22Rv1 (cell line): ENCODE data around the gene SEPTIN1.

Experiments
- H3K27ac ChIP-seq: fragments of 450-650 bp; 2 replicates; pipeline ENCODE4 v1.5.1; 2017
- ZFX ChIP-seq: fragments of 450-650 bp; IDR thresholded peaks from 2 replicates; pipeline ENCODE4 v1.6.1; 2017; ENCODE audit warnings: antibody characterized with exemption, borderline replicate concordance
- TF ChIP-seq, protein P1 (sequence below): fragments of 450-650 bp; IDR thresholded peaks from 2 replicates; pipeline ENCODE4 v1.5.1; 2017; ENCODE audit warnings: mild to moderate bottlenecking

The SEPTIN1 gene

DNA sequence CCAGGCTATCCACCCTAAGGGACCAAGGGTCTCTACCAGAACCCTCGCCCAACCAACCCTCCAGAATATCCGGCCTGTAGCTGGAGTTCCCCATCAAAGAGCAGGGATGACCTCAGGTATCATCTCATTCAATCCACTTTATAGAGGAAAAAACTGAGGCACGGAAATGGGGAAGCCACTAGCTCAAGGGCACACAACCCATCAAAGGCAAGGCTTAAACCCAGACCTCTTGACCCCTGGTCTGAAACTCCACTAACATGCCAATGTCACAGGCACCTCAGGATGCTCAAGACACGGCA is 13.6 kb downstream of the SEPTIN1 start:
- peak overlapping the region; percentile 89 for H3K27ac ChIP-seq
- no peak for TF ChIP-seq ZFX
- TF ChIP-seq, protein P1, sequence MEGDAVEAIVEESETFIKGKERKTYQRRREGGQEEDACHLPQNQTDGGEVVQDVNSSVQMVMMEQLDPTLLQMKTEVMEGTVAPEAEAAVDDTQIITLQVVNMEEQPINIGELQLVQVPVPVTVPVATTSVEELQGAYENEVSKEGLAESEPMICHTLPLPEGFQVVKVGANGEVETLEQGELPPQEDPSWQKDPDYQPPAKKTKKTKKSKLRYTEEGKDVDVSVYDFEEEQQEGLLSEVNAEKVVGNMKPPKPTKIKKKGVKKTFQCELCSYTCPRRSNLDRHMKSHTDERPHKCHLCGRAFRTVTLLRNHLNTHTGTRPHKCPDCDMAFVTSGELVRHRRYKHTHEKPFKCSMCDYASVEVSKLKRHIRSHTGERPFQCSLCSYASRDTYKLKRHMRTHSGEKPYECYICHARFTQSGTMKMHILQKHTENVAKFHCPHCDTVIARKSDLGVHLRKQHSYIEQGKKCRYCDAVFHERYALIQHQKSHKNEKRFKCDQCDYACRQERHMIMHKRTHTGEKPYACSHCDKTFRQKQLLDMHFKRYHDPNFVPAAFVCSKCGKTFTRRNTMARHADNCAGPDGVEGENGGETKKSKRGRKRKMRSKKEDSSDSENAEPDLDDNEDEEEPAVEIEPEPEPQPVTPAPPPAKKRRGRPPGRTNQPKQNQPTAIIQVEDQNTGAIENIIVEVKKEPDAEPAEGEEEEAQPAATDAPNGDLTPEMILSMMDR: no peak

DNA sequence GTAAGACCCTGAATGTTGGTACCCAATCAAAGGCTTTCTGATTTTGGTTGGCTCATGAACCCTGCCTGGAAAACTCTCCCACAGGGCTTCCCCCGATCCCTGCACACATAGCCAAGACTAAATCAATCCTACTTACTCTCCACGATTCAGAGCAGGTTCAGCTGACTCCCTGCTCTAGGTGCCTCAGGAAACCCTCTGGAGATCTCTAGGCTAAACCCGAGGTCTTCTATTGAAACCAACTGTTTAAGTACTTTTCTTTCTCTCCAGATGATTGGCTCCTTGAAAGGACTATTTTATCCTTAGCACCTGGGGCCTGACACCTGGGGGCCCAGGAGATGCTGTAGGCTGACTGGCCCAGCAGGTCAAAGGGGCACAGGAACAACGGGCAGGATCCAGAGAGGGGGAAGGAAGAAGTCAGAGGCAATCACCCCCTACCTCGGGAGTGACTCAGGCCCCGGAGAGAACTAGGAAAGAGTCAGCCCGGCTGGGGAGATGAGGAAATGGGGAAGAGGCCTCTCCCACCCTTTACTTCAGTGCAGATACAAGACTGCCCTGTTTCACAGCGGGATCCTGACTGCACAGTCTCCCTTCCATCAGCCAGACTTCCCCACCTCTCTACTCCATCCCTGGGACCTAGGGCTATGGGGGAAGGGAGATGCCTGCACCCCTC is 14.1 kb downstream of the SEPTIN1 start:
- H3K27ac ChIP-seq: peak overlapping the region; percentile 89

DNA sequence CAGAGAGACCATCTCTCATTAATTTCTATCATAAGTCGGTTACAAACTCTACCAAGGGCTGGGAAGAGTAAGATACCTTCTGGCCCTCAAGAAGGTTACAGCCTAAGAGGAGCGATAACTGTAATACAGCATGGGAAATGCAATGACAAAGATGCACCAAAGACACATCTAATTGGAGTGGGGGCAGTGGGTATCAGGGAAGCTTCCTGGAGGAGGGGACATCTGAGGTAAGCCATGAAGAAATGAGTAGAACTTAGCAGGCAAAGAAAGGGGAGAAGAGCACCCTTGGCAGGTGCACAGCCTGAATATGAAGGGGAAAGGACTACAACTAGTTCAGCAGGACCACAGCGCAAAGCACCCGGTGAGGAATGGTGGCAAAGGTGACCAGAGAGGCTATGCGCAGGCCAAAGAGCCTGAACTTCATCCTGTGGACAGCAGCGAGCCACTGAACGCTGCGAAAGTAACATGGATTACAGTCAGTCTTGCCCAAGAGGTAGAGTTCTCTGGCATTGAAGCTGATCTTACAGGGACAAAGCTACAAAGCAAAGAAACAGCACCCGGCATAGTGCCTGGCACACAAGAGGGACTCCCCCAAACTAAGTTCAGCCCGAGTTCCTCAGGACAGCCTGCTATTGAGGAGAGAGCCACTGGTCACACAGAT is 14.9 kb downstream of the SEPTIN1 start:
- H3K27ac ChIP-seq: peak overlapping the region; percentile 22
- TF ChIP-seq, protein P1: no peak
- no peak for TF ChIP-seq ZFX

More for the DNA sequence above, 14.1 kb downstream of the SEPTIN1 start:
- TF ChIP-seq, protein P1: no peak
- TF ChIP-seq ZFX: no peak

DNA sequence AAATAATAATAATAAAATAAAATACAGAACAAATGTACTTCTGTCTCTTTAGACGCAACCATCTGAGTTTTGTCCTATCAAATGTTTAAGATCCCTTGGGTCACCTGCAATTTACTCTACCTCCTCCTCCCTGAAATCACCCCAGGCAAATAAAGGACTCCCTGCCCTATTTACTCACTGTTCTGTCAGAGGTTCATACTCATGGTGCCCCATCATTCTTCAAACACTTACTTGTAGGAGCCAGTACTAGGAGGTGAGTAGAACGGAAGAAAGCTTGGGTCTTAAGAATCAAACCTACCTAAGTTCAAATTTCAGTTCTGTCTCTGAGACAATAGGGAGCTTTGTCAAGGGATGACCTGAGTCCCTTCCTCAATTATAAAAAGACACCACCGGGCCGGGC is 15.8 kb downstream of the SEPTIN1 start:
- TF ChIP-seq, protein P1: no peak
- TF ChIP-seq ZFX: no peak
- H3K27ac ChIP-seq: peak overlapping the region; percentile 22; the same call in 1 of the 2 replicates

- TF ChIP-seq ZFX: no peak
- TF ChIP-seq, protein P1: no peak
- no peak overlapping the region for H3K27ac ChIP-seq
Measured at GRCh38 chr16:30365200-30365599, 17.2 kb downstream of the SEPTIN1 start.

DNA sequence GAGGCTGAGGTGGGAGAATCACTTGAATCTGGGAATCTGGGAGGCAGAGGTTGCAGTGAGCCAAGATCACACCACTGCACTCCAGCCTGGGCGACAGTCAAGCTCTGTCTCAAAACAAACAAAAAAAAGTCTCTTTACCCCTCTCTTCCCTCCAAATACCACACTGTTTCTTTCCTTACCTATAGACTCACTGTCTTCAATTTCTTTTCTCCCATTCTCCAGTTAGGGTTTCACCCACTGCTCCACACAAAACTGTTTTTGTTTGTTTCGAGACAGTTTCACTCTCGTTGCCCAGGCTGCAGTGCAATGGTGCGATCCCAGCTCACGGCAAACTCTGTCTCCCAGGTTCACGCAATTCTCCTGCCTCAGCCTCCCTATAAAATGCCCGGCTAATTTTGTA is 21.2 kb downstream of the SEPTIN1 start:
- TF ChIP-seq, protein P1: no peak
- no peak for TF ChIP-seq ZFX
- no peak overlapping the region for H3K27ac ChIP-seq

- peak overlapping the region; percentile 7; the same call in 1 of the 2 replicates for H3K27ac ChIP-seq
- no peak for TF ChIP-seq ZFX
- TF ChIP-seq, protein P1: no peak
Measured at GRCh38 chr16:30359871-30360170, 22.5 kb downstream of the SEPTIN1 start.
